Measurements from ENCODE around the gene TIFAB. TPM values are rescaled to one million over a fixed set of nuclear protein-coding genes. Genes with fewer than 3 reads are reported as not detected.

The TIFAB gene
- polyA plus RNA-seq, 1 donor from 2014 or later, result not detected

- Histone ChIP-seq H4K20me1 (ENCODE audit: insufficient read depth) (no peaks in the 10 kb centered on the region), H3F3A (ENCODE audit: insufficient read depth, low read length, poor library complexity, severe bottlenecking) (no peaks in the 10 kb centered on the region), H2AFZ (ENCODE audit: low read depth, low read length) (no peak overlapping the region), H3K4me2 (ENCODE audit: low read length) (no peak overlapping the region), H3K27ac (ENCODE audit: low read length) (no peak overlapping the region), H3K36me3 (ENCODE audit: insufficient read depth, low read length) (no peaks in the 10 kb centered on the region), H3K79me2 (replicated peaks; ENCODE audit: insufficient read depth, low read length) (no peaks in the 10 kb centered on the region), H3K27me3 (ENCODE audit: insufficient read depth, low read depth, low read length) (peaks cover 12% of the 10 kb centered on the region), H3K9me2 (ENCODE audit: insufficient read depth, low read length) (no peaks in the 10 kb centered on the region), H3K9ac (ENCODE audit: low read length) (no peak overlapping the region), H3K9me3 (ENCODE audit: low read length) (no peaks in the 10 kb centered on the region), H3K4me3 (ENCODE audit: low read length) (no peak overlapping the region)
- no peak for TF ChIP-seq RAD21 (conservative IDR thresholded peaks at IDR 0.05)
- TF ChIP-seq REST (IDR thresholded peaks at IDR 0.05; ENCODE audit: borderline replicate concordance), result no peak
- TF ChIP-seq TAF1 (IDR thresholded peaks at IDR 0.05; ENCODE audit: low read depth), result no peak
- no peak for TF ChIP-seq MXI1 (conservative IDR thresholded peaks at IDR 0.05; ENCODE audit: poor library complexity, severe bottlenecking)
- TF ChIP-seq SMC3 (conservative IDR thresholded peaks at IDR 0.05; ENCODE audit: poor library complexity), result no peak
- no peak for TF ChIP-seq EZH2 (IDR thresholded peaks at IDR 0.05; ENCODE audit: borderline replicate concordance, insufficient read depth, low read length, poor library complexity, severe bottlenecking)
- no peak for TF ChIP-seq EP300 (conservative IDR thresholded peaks at IDR 0.05; ENCODE audit: poor library complexity, severe bottlenecking)
Observed at GRCh38 chr5:135473956-135474670, 22.0 kb upstream of the TIFAB start.

GRCh38 chr5:135472141-135472540 lies 20.0 kb upstream of the TIFAB start:
- H3K9ac ChIP-seq (ENCODE audit: low read length), result no peak overlapping the region
- H2AFZ ChIP-seq (ENCODE audit: low read depth, low read length), result no peak overlapping the region
- H3F3A ChIP-seq (ENCODE audit: insufficient read depth, low read length, poor library complexity, severe bottlenecking), result no peaks in the 10 kb centered on the region
- peaks cover 29% of the 10 kb centered on the region for H3K27me3 ChIP-seq (ENCODE audit: insufficient read depth, low read depth, low read length)
- H3K4me2 ChIP-seq (ENCODE audit: low read length), result no peak overlapping the region
- no peaks in the 10 kb centered on the region for H3K9me3 ChIP-seq (ENCODE audit: low read length)
- TF ChIP-seq SMC3 (conservative IDR thresholded peaks at IDR 0.05; ENCODE audit: poor library complexity), result no peak
- TF ChIP-seq EZH2 (IDR thresholded peaks at IDR 0.05; ENCODE audit: borderline replicate concordance, insufficient read depth, low read length, poor library complexity, severe bottlenecking), result no peak
- TF ChIP-seq CTCF (IDR thresholded peaks at IDR 0.05; ENCODE audit: poor library complexity, severe bottlenecking), result no peak
- no peaks in the 10 kb centered on the region for H3K79me2 ChIP-seq (replicated peaks; ENCODE audit: insufficient read depth, low read length)
- no peaks in the 10 kb centered on the region for H4K20me1 ChIP-seq (ENCODE audit: insufficient read depth)
- H3K27ac ChIP-seq (ENCODE audit: low read length), result no peak overlapping the region
- no peaks in the 10 kb centered on the region for H3K36me3 ChIP-seq (ENCODE audit: insufficient read depth, low read length)
- H3K9me2 ChIP-seq (ENCODE audit: insufficient read depth, low read length), result no peaks in the 10 kb centered on the region
- no peak overlapping the region for H3K4me3 ChIP-seq (ENCODE audit: low read length)

All from neural cell (in vitro differentiated cells).